GM12878 (cell line): ENCODE measurements around the gene PDGFC. TPM values are rescaled to one million over a fixed set of nuclear protein-coding genes. Genes with fewer than 3 reads are reported as not detected.

Experiments used
- ATAC-seq: fragments of 200-7000 bp; cut with Tn5 transposase; 3 replicates; pipeline ENCODE4 v1.9.1; 2020; ENCODE audit warnings: mild to moderate bottlenecking, moderate library complexity
- BruUV-seq: library from RNA; stranded (reverse); fragments of 400-500 nt; replicated peaks from 2 replicates; lab custom pipeline; 2021; lab: Mats Ljungman, UMichigan
- CTCF ChIA-PET: fragments of 300-600 bp; sonication (Branson Sonifier 250); formaldehyde crosslinking; extraction: SDS; loops from one replicate; lab custom pipeline; 2021; ENCODE audit warnings: inconsistent platforms; lab: Yijun Ruan, JAX
- POLR2A ChIA-PET: fragments of 350-600 bp; formaldehyde crosslinking; extraction: SDS; loops from one replicate; lab custom pipeline; 2021; ENCODE audit warnings: inconsistent platforms; lab: Charles Lee
- RAD21 ChIA-PET: fragments of 300-600 bp; sonication (Branson Sonifier 250); formaldehyde crosslinking; loops from one replicate; lab custom pipeline; 2023; ENCODE audit warnings: antibody characterized with exemption; ENCODE audit not compliant: unreplicated experiment; lab: Charles Lee
- SMC1A ChIA-PET: fragments of 300-600 bp; sonication (Branson Sonifier 250); formaldehyde crosslinking; loops from one replicate; lab custom pipeline; 2023; ENCODE audit not compliant: unreplicated experiment, uncharacterized antibody; lab: Charles Lee
- DNase-seq: peaks from one replicate; pipeline ENCODE4 v3.0.0-alpha.2; 2011; ENCODE audit warnings: low read depth, low spot score
- FAIRE-seq: peaks from 3 replicates; lab custom pipeline; 2011; peaks lifted over from hg19 to GRCh38; lab: Jason Lieb, UNC
- H2AFZ ChIP-seq: 2 replicates; pipeline ENCODE4 v1.6.0; 2011; ENCODE audit warnings: low read depth, low read length, control low read depth; ENCODE audit not compliant: control insufficient read depth
- H3K27ac ChIP-seq: 2 replicates; pipeline ENCODE4 v1.5.1; 2011; ENCODE audit warnings: control low read depth; ENCODE audit not compliant: control insufficient read depth, insufficient read depth
- H3K27me3 ChIP-seq, 2 experiments: replicated peaks in 1 of 2; 2 replicates each; pipeline versions ENCODE4 v1.6.0 to v1.6.1; 2011; ENCODE audit warnings: low read length in 1 of 2; ENCODE audit not compliant: control insufficient read depth in 2 of 2, insufficient read depth in 2 of 2
- H3K36me3 ChIP-seq, 2 experiments: 2 replicates each; pipeline ENCODE4 v1.5.1; 2011; ENCODE audit warnings: low read length in 1 of 2; ENCODE audit not compliant: control insufficient read depth in 2 of 2, insufficient read depth in 2 of 2
- H3K4me1 ChIP-seq: 2 replicates; pipeline ENCODE4 v1.6.1; 2011; ENCODE audit warnings: mild to moderate bottlenecking, low read length, moderate library complexity, mixed read lengths; ENCODE audit not compliant: control insufficient read depth, insufficient read depth
- H3K4me2 ChIP-seq: 2 replicates; pipeline ENCODE4 v1.6.0; 2011; ENCODE audit warnings: control low read depth; ENCODE audit not compliant: control insufficient read depth, insufficient read depth
- H3K4me3 ChIP-seq: fragments of 200-600 bp; sonication (generic); 2 replicates; pipeline ENCODE4 v1.5.1; 2016
- H3K79me2 ChIP-seq: 2 replicates; pipeline ENCODE4 v1.6.0; 2011; ENCODE audit warnings: low read length; ENCODE audit not compliant: control insufficient read depth, insufficient read depth
- H3K9ac ChIP-seq: 2 replicates; pipeline ENCODE4 v1.8.0; 2011; ENCODE audit warnings: low read length, control low read depth, mixed read lengths; ENCODE audit not compliant: control insufficient read depth, insufficient read depth
- H3K9me3 ChIP-seq: replicated peaks from 3 replicates; pipeline ENCODE4 v1.5.1; 2011; ENCODE audit warnings: mild to moderate bottlenecking, low read length; ENCODE audit not compliant: control insufficient read depth, insufficient read depth
- H4K20me1 ChIP-seq: 2 replicates; pipeline ENCODE4 v1.6.0; 2011; ENCODE audit not compliant: control insufficient read depth, insufficient read depth
- CREB1 ChIP-seq: IDR thresholded peaks from 2 replicates; pipeline ENCODE4 v1.6.1; 2012; ENCODE audit warnings: low read depth, mild to moderate bottlenecking, inconsistent platforms
- IRF5 ChIP-seq: fragments of 450-650 bp; IDR thresholded peaks from 2 replicates; pipeline ENCODE4 v1.6.1; 2017; ENCODE audit warnings: borderline replicate concordance
- WGBS: methylation state at CpG from one replicate; pipeline ENCODE4 v1.1.6; 2016; ENCODE audit warnings: low lambda C conversion rate; ENCODE audit not compliant: insufficient replicate concordance, insufficient coverage; ENCODE audit errors: missing lambda C conversion rate; 5-methylcytosine and 5-hydroxymethylcytosine counted together
- in situ Hi-C: fragments of 300-500 bp; cut with MboI; formaldehyde crosslinking; loops from 9 replicates; pipeline ENCODE4 v1.14.3; 2018; ENCODE audit warnings: mixed read lengths
- intact Hi-C: fragments of 100-400 bp; cut with micrococcal nuclease; formaldehyde crosslinking; loops from one replicate; pipeline ENCODE4 v1.14.2; 2022; ENCODE audit not compliant: unreplicated experiment
- polyA plus RNA-seq, 11 experiments: library from polyadenylated mRNA; depleted of rRNA in 4 of 11; unstranded in 6 of 11; stranded (reverse) in 5 of 11; fragments of >200 nt; fragmentation: Nextera tagmentation in 4 of 11; fragmentation: Illumina TruSeq in 1 of 11; extraction: Ambion mirVana in 4 of 11; extraction: Trizol in 1 of 11; gene quantifications; 1 replicate in 1 of 11; 2 replicates in 10 of 11; pipeline versions ENCODE4 v1.2.1 to v1.2.3, GENCODE V29; 2011 to 2016; ENCODE audit warnings: inconsistent platforms in 2 of 11, missing spikeins in 2 of 11, low read depth in 1 of 11
- total RNA-seq, 4 experiments: library from RNA; depleted of rRNA in 3 of 4; stranded (reverse); fragments of >200 nt in 3 of 4; fragmentation: Illumina TruSeq in 1 of 4; extraction: Trizol in 1 of 4; gene quantifications; 2 replicates each; pipeline versions ENCODE4 v1.2.1 to v1.2.3, GENCODE V29; 2013 to 2021

Gene PDGFC
- total and polyA plus RNA-seq, 10 of the 15 experiments (the other 5 are each of a cell fraction or from before 2014, with no cell fraction given), result 0.02 to 0.18 TPM; not detected in 8

- POLR2A ChIA-PET, result no interaction called here
- no peak for FAIRE-seq
- intact Hi-C loops, result loop anchor here (10.0 kb wide), 3 partner anchors 277 to 1007 kb away; partner anchors contain the start of gene CTSO
Observed at GRCh38 chr4:156961196-156962057, 10.2 kb downstream of the PDGFC start.

More at GRCh38 chr4:156961196-156962057, 10.2 kb downstream of the PDGFC start:
- Histone ChIP-seq H3K9me3 (no peaks in the 10 kb centered on the region), H3K27ac (no peak overlapping the region), H3K27me3 (no peaks in the 10 kb centered on the region; a peak in 1 of 4 replicates), H3K79me2 (no peaks in the 10 kb centered on the region), H3K4me3 (no peak overlapping the region), H3K4me1 (no peaks in the 10 kb centered on the region), H4K20me1 (no peaks in the 10 kb centered on the region), H2AFZ (no peak overlapping the region), H3K4me2 (no peak overlapping the region), H3K36me3 (no peaks in the 10 kb centered on the region), H3K9ac (no peak overlapping the region)
- 51% methylated on average over 9 of the region's 9 CpGs for WGBS
- ChIA-PET CTCF (no interaction called here), RAD21 (no interaction called here), SMC1A (interaction anchor here (1.0 kb wide), 1 partner anchor 267 kb away, joined by 3 read pairs; no protein-coding TSS in a partner anchor)
- DNase-seq (no peak), ATAC-seq (no peak)
- no TSS peak for BruUV-seq
- TF ChIP-seq IRF5 (no peak), CREB1 (no peak)
- in situ Hi-C loops, result loop anchor here (25.0 kb wide), 1 partner anchor 1149 kb away; no protein-coding TSS in a partner anchor
